LoVo (cell line): ENCODE measurements around the gene AGPAT3.

Source experiments
- DNase-seq: peaks from one replicate; pipeline ENCODE4 v3.0.0-alpha.2; 2016; ENCODE audit warnings: low spot score

AGPAT3 gene

GRCh38 chr21:43979654-43980053 lies 114.6 kb downstream of the AGPAT3 start:
- no peak for DNase-seq

- no peak for DNase-seq
These were observed 116.3 kb downstream of the AGPAT3 start for GRCh38 chr21:43981151-43981870.

GRCh38 chr21:43981871-43982210 lies 116.8 kb downstream of the AGPAT3 start:
- no peak for DNase-seq

GRCh38 chr21:43982489-43983078 lies 117.6 kb downstream of the AGPAT3 start:
- no peak for DNase-seq

- DNase-seq, result no peak
These were observed 118.4 kb downstream of the AGPAT3 start for GRCh38 chr21:43983390-43983789.

- DNase-seq, result no peak
These were observed 118.9 kb downstream of the AGPAT3 start for GRCh38 chr21:43983860-43984420.

GRCh38 chr21:43984905-43985689 lies 120.1 kb downstream of the AGPAT3 start:
- DNase-seq, result no peak

- DNase-seq, result no peak
These were observed 120.7 kb downstream of the AGPAT3 start for GRCh38 chr21:43985690-43986251.

- no peak for DNase-seq
These were observed 121.8 kb downstream of the AGPAT3 start for GRCh38 chr21:43986544-43987451.

- no peak for DNase-seq
These were observed 122.5 kb downstream of the AGPAT3 start for GRCh38 chr21:43987509-43987908.

GRCh38 chr21:43988016-43988415 lies 123.0 kb downstream of the AGPAT3 start:
- DNase-seq, result no peak

- DNase-seq, result no peak
These were observed 123.6 kb downstream of the AGPAT3 start for GRCh38 chr21:43988506-43989230.

GRCh38 chr21:43989401-43989800 lies 124.4 kb downstream of the AGPAT3 start:
- no peak for DNase-seq

GRCh38 chr21:43991447-43991991 lies 126.5 kb downstream of the AGPAT3 start:
- DNase-seq, result no peak

- no peak for DNase-seq
These were observed 127.1 kb downstream of the AGPAT3 start for GRCh38 chr21:43992121-43992520.

GRCh38 chr21:43993420-43993934 lies 128.5 kb downstream of the AGPAT3 start:
- no peak for DNase-seq

GRCh38 chr21:43994085-43994484 lies 129.1 kb downstream of the AGPAT3 start:
- no peak for DNase-seq

GRCh38 chr21:43994646-43995045 lies 129.6 kb downstream of the AGPAT3 start:
- DNase-seq, result no peak

- no peak for DNase-seq
These were observed 130.6 kb downstream of the AGPAT3 start for GRCh38 chr21:43995521-43996105.
